ENCODE data around the gene CENPW. TPM values are rescaled to one million over a fixed set of nuclear protein-coding genes. Genes with fewer than 3 reads are reported as not detected.

CENPW gene
- 32.1 and 43.3 TPM in 2 replicates for total RNA-seq (2014; rRNA removed; shearing (Covaris generic))

GRCh38 chr6:126339796-126340609 lies at the start of gene CENPW:
Gene CENPW, plus strand, starts transcription at chr6:126340115. Its CDS starts 159 bp downstream, at chr6:126340274.
- peak; percentile 77 for DNase-seq (ENCODE audit: low read depth)

GRCh38 chr6:126293891-126294524 lies 45.9 kb upstream of the CENPW start:
- no peak for DNase-seq (ENCODE audit: low read depth)

GRCh38 chr6:126300126-126300525 lies 39.8 kb upstream of the CENPW start:
- DNase-seq (ENCODE audit: low read depth): no peak

DNA sequence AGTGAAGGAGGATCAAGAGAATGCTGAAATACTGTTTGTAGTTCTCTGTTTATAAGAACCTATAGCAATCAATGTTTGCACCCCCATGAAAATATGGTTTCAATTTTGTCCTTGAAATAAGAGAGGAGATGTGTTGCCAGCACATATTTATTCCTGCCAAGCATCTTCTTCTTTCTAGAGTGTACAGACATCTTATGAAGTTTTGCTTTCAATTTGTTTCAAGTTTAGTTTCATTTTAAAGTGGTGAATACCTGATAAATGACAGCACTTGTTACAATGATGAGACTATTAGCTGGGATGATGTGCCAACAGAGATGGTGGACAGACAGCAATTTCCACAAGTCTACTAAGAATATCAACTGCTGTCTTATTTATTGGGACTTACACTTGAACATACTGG lies 39.2 kb upstream of the CENPW start:
- DNase-seq (ENCODE audit: low read depth): peak; percentile 13

DNA sequence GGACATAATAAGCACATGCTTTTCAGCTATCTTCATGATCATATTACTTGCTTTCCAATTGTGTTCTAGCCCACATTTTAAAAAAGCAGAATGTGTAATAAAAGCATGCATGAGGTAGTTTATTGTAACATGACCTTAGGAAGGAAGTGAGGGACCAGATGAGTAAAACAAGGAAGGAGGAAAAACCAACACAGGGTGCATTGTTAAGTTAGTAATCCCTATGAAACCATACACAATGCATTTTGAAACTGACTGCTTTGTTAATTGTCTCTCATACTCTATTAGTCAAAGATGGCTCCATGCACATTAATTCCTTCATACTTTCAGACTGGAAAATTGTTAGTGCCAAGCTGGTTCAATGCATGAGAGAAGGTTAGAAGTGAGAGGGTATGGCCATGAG lies 37.7 kb upstream of the CENPW start:
- peak; percentile 18 for DNase-seq (ENCODE audit: low read depth)

GRCh38 chr6:126307849-126308248 lies 32.1 kb upstream of the CENPW start:
- DNase-seq (ENCODE audit: low read depth): peak; percentile 83

- no peak for DNase-seq (ENCODE audit: low read depth)
Measured at GRCh38 chr6:126308362-126308761, 31.6 kb upstream of the CENPW start.

GRCh38 chr6:126312013-126312665 lies 27.8 kb upstream of the CENPW start:
- peak; percentile 50 for DNase-seq (ENCODE audit: low read depth)

GRCh38 chr6:126313941-126314340 lies 26.0 kb upstream of the CENPW start:
- no peak for DNase-seq (ENCODE audit: low read depth)

- no peak for DNase-seq (ENCODE audit: low read depth)
Measured at GRCh38 chr6:126318797-126319196, 21.1 kb upstream of the CENPW start.

GRCh38 chr6:126333729-126334128 lies 6.2 kb upstream of the CENPW start:
- no peak for DNase-seq (ENCODE audit: low read depth)

GRCh38 chr6:126335210-126335609 lies 4.7 kb upstream of the CENPW start:
- DNase-seq (ENCODE audit: low read depth): no peak

DNA sequence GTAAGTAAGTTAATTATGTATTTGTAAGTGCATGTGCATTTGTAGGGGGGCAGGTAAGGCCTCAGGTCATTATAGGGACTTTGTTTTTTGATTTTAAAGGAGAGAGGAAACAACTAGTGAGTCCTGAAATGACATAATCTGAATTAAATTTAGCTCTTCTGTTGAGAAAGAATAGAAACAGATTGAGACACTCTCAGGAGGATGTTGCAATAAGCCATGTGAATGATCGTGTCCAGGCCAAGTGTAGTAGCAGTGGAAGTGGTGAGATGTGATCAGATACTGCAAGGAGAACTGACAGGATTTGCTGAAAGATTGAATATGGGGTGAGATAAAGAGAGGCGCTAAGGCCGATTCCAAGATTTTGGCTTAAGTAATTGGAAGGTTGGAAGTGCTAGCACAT lies 2.6 kb upstream of the CENPW start:
- DNase-seq (ENCODE audit: low read depth): peak; percentile 18

DNA sequence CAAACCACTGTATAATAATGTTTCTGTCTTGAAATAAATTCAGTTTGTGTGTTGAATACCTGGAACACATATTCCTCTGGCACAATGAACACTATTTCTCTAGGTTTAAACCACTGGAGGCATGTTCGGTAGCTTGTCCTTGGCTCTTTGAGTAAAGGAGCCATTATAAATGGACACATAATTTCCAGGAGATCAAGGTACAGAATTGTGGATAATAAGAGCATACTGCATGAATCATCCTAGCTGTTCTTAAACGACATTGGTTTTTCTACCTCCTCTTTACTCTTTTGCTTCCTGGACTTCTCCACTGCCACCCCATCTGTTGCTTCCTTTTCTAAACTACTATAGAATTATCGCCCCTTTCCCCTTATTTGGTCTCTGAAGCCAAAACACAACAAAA lies 1.2 kb downstream of the CENPW start:
- no peak for DNase-seq (ENCODE audit: low read depth)

GRCh38 chr6:126344181-126344580 lies 4.3 kb downstream of the CENPW start:
- no peak for DNase-seq (ENCODE audit: low read depth)

DNA sequence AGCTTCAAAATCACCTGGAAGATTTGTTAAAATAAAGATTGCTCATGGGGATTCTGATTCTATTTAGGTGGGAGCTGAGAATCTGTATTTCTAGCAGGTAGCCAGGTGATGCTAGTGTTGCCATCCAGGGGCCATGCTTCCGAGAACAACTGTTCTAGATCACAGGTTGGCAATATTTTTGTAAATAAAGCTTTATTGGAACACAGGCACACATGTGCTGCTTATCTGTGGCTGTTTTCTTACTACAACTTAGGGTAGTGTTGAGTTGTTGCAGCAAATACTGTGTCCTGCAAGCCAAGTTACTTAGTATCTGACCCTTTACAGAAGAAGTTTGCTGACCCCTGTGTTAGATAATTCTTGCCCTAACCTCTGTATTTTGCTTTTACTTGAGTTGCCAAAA lies 12.0 kb downstream of the CENPW start:
- no peak for DNase-seq (ENCODE audit: low read depth)

DNA sequence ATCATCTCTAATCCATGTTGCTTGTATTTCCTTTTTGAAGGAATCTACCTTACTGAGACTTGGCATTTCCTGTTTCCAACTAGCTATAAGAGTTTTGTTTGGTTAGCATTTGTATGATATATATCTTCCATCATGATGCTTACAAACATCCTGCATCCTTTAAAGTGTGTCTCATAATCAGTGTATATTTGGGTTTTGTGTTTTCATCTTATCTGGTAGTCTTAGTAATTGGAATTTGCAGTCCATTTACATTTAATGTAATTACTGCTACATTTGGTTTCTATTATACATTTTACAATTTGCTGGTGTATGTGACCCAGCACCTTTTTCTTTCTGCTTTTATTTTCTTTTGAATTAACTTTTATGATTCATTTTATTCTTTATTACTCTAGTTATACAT lies 12.6 kb downstream of the CENPW start:
- no peak for DNase-seq (ENCODE audit: low read depth)

DNA sequence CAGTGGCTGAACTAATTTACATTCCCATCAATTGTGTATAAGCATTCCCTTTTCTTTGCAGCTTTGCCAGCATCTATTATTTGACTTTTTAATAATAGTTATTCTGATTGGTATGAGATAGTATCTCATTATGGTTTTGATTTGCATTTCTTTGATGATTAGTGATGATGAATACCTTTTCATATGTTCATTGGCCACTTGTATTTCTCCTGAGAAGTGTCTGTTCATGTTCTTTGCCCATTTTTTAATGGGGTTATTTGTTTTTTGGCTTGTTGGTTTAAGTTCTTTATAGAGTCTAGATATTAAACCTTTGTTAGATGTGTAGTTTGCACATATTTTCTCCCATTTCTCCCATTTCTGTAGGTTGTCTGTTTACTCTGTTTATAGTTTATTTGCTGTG lies 16.6 kb downstream of the CENPW start:
- no peak for DNase-seq (ENCODE audit: low read depth)

- DNase-seq (ENCODE audit: low read depth): no peak
Measured at GRCh38 chr6:126359936-126360537, 20.1 kb downstream of the CENPW start.

DNA sequence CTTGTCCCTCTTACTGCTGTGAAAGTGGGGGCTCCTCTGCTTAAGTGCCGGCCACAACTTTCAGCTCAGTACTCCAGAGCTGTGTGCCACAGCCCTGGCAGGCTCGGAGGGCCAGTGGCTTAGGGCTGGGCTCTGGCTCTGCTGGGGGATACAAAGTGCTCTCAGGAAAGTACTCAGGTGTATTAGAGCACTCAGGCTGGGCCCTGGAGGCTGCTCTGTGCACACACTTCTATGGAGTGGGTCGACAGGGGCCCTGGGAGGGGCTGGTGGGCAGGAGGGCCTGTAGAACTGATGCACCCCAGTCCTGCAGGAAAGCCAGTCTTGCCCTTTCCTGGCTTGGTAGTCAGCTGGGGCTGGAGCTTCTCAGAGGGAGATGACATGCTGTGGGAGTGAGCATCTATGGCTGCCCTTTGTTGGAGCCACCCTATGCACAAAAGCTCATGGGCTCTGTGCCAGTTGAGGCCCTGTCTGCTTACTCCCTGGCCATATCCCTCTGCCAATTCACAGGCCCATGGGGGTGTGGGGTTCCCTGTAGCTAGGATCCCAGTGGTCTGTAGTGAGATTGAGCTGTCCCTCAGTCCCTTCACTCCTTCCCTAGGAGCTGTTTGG lies 22.0 kb downstream of the CENPW start:
- no peak for DNase-seq (ENCODE audit: low read depth)

GRCh38 chr6:126367849-126368248 lies 27.9 kb downstream of the CENPW start:
- DNase-seq (ENCODE audit: low read depth): no peak

GRCh38 chr6:126372626-126373025 lies 32.7 kb downstream of the CENPW start:
- DNase-seq (ENCODE audit: low read depth): peak; percentile 7
